SH-SY5Y (cell line): ENCODE data around the gene TMIGD3.

Experiments used
- GATA2 ChIP-seq: IDR thresholded peaks from 2 replicates; pipeline ENCODE4 v1.6.1; 2011; ENCODE audit warnings: mild to moderate bottlenecking, low read depth, low read length
- GATA3 ChIP-seq: IDR thresholded peaks from 2 replicates; pipeline ENCODE4 v1.6.1; 2011; ENCODE audit warnings: low read depth, mild to moderate bottlenecking, low read length, moderate library complexity

- no peak for TF ChIP-seq GATA3
- no peak for TF ChIP-seq GATA2
Measured at GRCh38 chr1:111448482-111448917, 54.9 kb downstream of the TMIGD3 start.
